HG03571 (cell line): ENCODE results near the gene C11orf98.
"Not testable (repeated sequence)": the region's sequence is repeated elsewhere in the genome, so short reads cannot be mapped to it uniquely, and the experiment has no call there.

Experiments used
- ATAC-seq: cut with Tn5 transposase; IDR thresholded peaks from one replicate; pipeline ENCODE4 v1.9.1; 2021; ENCODE audit not compliant: unreplicated experiment

The C11orf98 gene

GRCh38 chr11:62654297-62654696 lies 10.7 kb downstream of the C11orf98 start:
- ATAC-seq, result no peak

GRCh38 chr11:62652161-62653006 lies 12.6 kb downstream of the C11orf98 start:
- ATAC-seq, result peak; percentile 12

GRCh38 chr11:62650283-62650682 lies 14.7 kb downstream of the C11orf98 start:
- not testable (repeated sequence) for ATAC-seq

- ATAC-seq, result no peak
Measured at GRCh38 chr11:62649486-62649885, 15.5 kb downstream of the C11orf98 start.

- no peak for ATAC-seq
Measured at GRCh38 chr11:62648967-62649364, 16.0 kb downstream of the C11orf98 start.

- no peak for ATAC-seq
Measured at GRCh38 chr11:62648185-62648966, 16.6 kb downstream of the C11orf98 start.

- no peak for ATAC-seq
Measured at GRCh38 chr11:62647609-62648005, 17.4 kb downstream of the C11orf98 start.

- no peak for ATAC-seq
Measured at GRCh38 chr11:62646825-62647608, 18.0 kb downstream of the C11orf98 start.

- ATAC-seq, result peak; percentile 92
Measured at GRCh38 chr11:62645946-62646824, 18.8 kb downstream of the C11orf98 start, which contains the start of gene GANAB. Gene GANAB, minus strand, starts transcription at chr11:62646613. Its CDS starts 14 bp downstream, at chr11:62646599.

GRCh38 chr11:62645671-62645945 lies 19.4 kb downstream of the C11orf98 start:
- ATAC-seq, result no peak

- ATAC-seq, result no peak
Measured at GRCh38 chr11:62644220-62644619, 20.8 kb downstream of the C11orf98 start.

GRCh38 chr11:62632492-62632891 lies 32.5 kb downstream of the C11orf98 start:
- ATAC-seq, result no peak

GRCh38 chr11:62627713-62628112 lies 37.3 kb downstream of the C11orf98 start:
- no peak for ATAC-seq

GRCh38 chr11:62622476-62623089 lies 42.4 kb downstream of the C11orf98 start:
- no peak for ATAC-seq

- peak; percentile 90 for ATAC-seq
Measured at GRCh38 chr11:62621567-62622470, 43.2 kb downstream of the C11orf98 start, which contains the start of gene B3GAT3. Gene B3GAT3, minus strand, starts transcription at chr11:62621986. Its CDS starts 39 bp downstream, at chr11:62621947.

- ATAC-seq, result no peak
Measured at GRCh38 chr11:62621027-62621566, 43.9 kb downstream of the C11orf98 start.

GRCh38 chr11:62616957-62617356 lies 48.1 kb downstream of the C11orf98 start:
- not testable (repeated sequence) for ATAC-seq

GRCh38 chr11:62615521-62615920 lies 49.5 kb downstream of the C11orf98 start:
- no peak for ATAC-seq

- ATAC-seq, result no peak
Measured at GRCh38 chr11:62614275-62614674, 50.7 kb downstream of the C11orf98 start.
